HepG2 (cell line): Measurements from ENCODE around the gene MIA2. TPM values are rescaled to one million over a fixed set of nuclear protein-coding genes. Genes with fewer than 3 reads are reported as not detected.

Experiments used
- ATAC-seq: fragments of 200-7000 bp; cut with Tn5 transposase; 3 replicates; pipeline ENCODE4 v1.9.1; 2020; ENCODE audit warnings: mild to moderate bottlenecking, moderate library complexity
- BruUV-seq: library from RNA; stranded (reverse); fragments of 400-500 nt; replicated peaks from 2 replicates; lab custom pipeline; 2021; lab: Mats Ljungman, UMichigan
- CTCF ChIA-PET: fragments of 300-600 bp; formaldehyde crosslinking; extraction: SDS; loops from one replicate; lab custom pipeline; 2021; ENCODE audit warnings: low total read pairs, inconsistent platforms, low intra/inter-chr PET ratio; lab: Yijun Ruan, JAX
- POLR2A ChIA-PET: fragments of 350-600 bp; sonication (Branson Sonifier 250); formaldehyde crosslinking; loops from one replicate; lab custom pipeline; 2020; ENCODE audit warnings: antibody characterized with exemption, inconsistent platforms; lab: Yijun Ruan, JAX
- DNase-seq: peaks from one replicate; pipeline ENCODE4 v3.0.0-alpha.2; 2015; ENCODE audit warnings: low spot score
- FAIRE-seq: peaks from 3 replicates; lab custom pipeline; 2011; peaks lifted over from hg19 to GRCh38; lab: Jason Lieb, UNC
- H2AFZ ChIP-seq: one replicate; pipeline ENCODE4 v1.6.1; 2011; ENCODE audit warnings: low read length, inconsistent platforms
- H3K27ac ChIP-seq: fragments of 300-600 bp; 3 replicates; pipeline ENCODE4 v1.8.0; 2011; ENCODE audit warnings: mixed run types, mild to moderate bottlenecking, mixed read lengths, low read length, inconsistent platforms; ENCODE audit not compliant: insufficient read depth; ENCODE audit errors: extremely low read length
- H3K27me3 ChIP-seq, 2 experiments: fragments of 200-600 bp in 1 of 2; 2 replicates in 1 of 2; 3 replicates in 1 of 2; pipeline versions ENCODE4 v1.6.0 to v1.8.0; 2011; ENCODE audit warnings: low read length in 2 of 2, mild to moderate bottlenecking in 2 of 2, moderate library complexity in 2 of 2, inconsistent platforms in 1 of 2; ENCODE audit not compliant: insufficient read depth in 2 of 2, control insufficient read depth in 1 of 2
- H3K36me3 ChIP-seq, 2 experiments: fragments of 200-600 bp in 1 of 2; replicated peaks in 1 of 2; 2 replicates in 1 of 2; 3 replicates in 1 of 2; pipeline versions ENCODE4 v1.5.1 to v1.8.0; 2011; ENCODE audit warnings: low read length in 2 of 2, inconsistent platforms in 1 of 2; ENCODE audit not compliant: insufficient read depth in 2 of 2, control insufficient read depth in 1 of 2
- H3K4me1 ChIP-seq: 2 replicates; pipeline ENCODE4 v1.5.1; 2012; ENCODE audit warnings: low read length, inconsistent platforms; ENCODE audit not compliant: insufficient read depth
- H3K4me2 ChIP-seq: 2 replicates; pipeline ENCODE4 v1.6.0; 2011; ENCODE audit warnings: low read depth, low read length, inconsistent platforms
- H3K4me3 ChIP-seq, 3 experiments: fragments of 200-600 bp in 1 of 3; sonication (generic), shearing (Covaris generic) in 1 of 3; replicated peaks in 1 of 3; 2 replicates each; pipeline ENCODE4 v1.5.1; 2011 to 2016; ENCODE audit warnings: low read length in 3 of 3, inconsistent platforms in 2 of 3, low read depth in 2 of 3, mild to moderate bottlenecking in 2 of 3, control low read depth in 1 of 3, mixed read lengths in 1 of 3; ENCODE audit not compliant: insufficient read depth in 1 of 3
- H3K79me2 ChIP-seq: one replicate; pipeline ENCODE4 v1.6.1; 2011; ENCODE audit warnings: low read length, inconsistent platforms; ENCODE audit not compliant: insufficient read depth
- H3K9ac ChIP-seq: 2 replicates; pipeline ENCODE4 v1.6.0; 2011; ENCODE audit warnings: mild to moderate bottlenecking, low read depth, low read length, inconsistent platforms; ENCODE audit not compliant: insufficient read depth
- H3K9me3 ChIP-seq: 2 replicates; pipeline ENCODE4 v1.5.1; 2012; ENCODE audit warnings: mild to moderate bottlenecking, low read length
- H4K20me1 ChIP-seq: 2 replicates; pipeline ENCODE4 v1.6.0; 2011; ENCODE audit warnings: inconsistent platforms, mild to moderate bottlenecking, low read length, moderate library complexity; ENCODE audit not compliant: insufficient read depth
- CTCF ChIP-seq: sonication (generic); formaldehyde crosslinking; IDR thresholded peaks from 2 replicates; pipeline ENCODE4 v1.5.0; 2020; ENCODE audit warnings: mild to moderate bottlenecking, missing genetic modification reagents, moderate library complexity
- HIC2 ChIP-seq: sonication (generic); formaldehyde crosslinking; IDR thresholded peaks from 2 replicates; pipeline ENCODE4 v1.9.0; 2022; ENCODE audit warnings: low read depth, missing genetic modification reagents
- HOXA7 ChIP-seq: sonication (generic); formaldehyde crosslinking; IDR thresholded peaks from 2 replicates; pipeline ENCODE4 v1.8.1; 2022; ENCODE audit warnings: mild to moderate bottlenecking, missing genetic modification reagents, moderate library complexity
- TCF12 ChIP-seq, 2 experiments: fragments of 450-650 bp in 1 of 2; sonication (generic) in 1 of 2; formaldehyde crosslinking in 1 of 2; IDR thresholded peaks; 2 replicates each; pipeline versions ENCODE4 v1.6.1 to v1.8.0; 2017 to 2022; ENCODE audit warnings: antibody characterized with exemption in 1 of 2, mild to moderate bottlenecking in 1 of 2, missing genetic modification reagents in 1 of 2, moderate library complexity in 1 of 2
- THAP7 ChIP-seq: sonication (generic); formaldehyde crosslinking; IDR thresholded peaks from 2 replicates; pipeline ENCODE4 v1.8.1; 2023; ENCODE audit warnings: mild to moderate bottlenecking, missing genetic modification reagents
- ZNF33A ChIP-seq: sonication (generic); formaldehyde crosslinking; IDR thresholded peaks from 2 replicates; pipeline ENCODE4 v1.5.1; 2020; ENCODE audit warnings: missing genetic modification reagents, mild to moderate bottlenecking, moderate library complexity, borderline replicate concordance
- ZNF547 ChIP-seq: sonication (generic); formaldehyde crosslinking; IDR thresholded peaks from 2 replicates; pipeline ENCODE4 v1.5.1; 2020; ENCODE audit warnings: mild to moderate bottlenecking, missing genetic modification reagents
- ZNF780A ChIP-seq: sonication (generic); formaldehyde crosslinking; IDR thresholded peaks from 2 replicates; pipeline ENCODE4 v1.8.0; 2022; ENCODE audit warnings: mild to moderate bottlenecking, missing genetic modification reagents, moderate library complexity
- WGBS: methylation state at CpG from one replicate; pipeline ENCODE4 v1.1.6; 2017; ENCODE audit warnings: low lambda C conversion rate; 5-methylcytosine and 5-hydroxymethylcytosine counted together
- in situ Hi-C: cut with HindIII; loops from 2 replicates; pipeline ENCODE4 v1.10.0; 2017; ENCODE audit warnings: low pct_unique_long_range_greater_than_20kb; ENCODE audit not compliant: extremely low pct_ligation_motif_present
- intact Hi-C: fragments of 100-400 bp; cut with micrococcal nuclease; formaldehyde crosslinking; loops from one replicate; pipeline ENCODE4 v1.10.0; 2022; ENCODE audit not compliant: unreplicated experiment
- polyA plus RNA-seq, 8 experiments: library from polyadenylated mRNA; depleted of rRNA in 3 of 8; stranded (reverse) in 7 of 8; unstranded in 1 of 8; fragments of >200 nt; fragmentation: Illumina TruSeq in 4 of 8; extraction: Trizol in 4 of 8; gene quantifications; 2 replicates each; pipeline versions ENCODE4 v1.2.1 to v1.2.3, GENCODE V29; 2011 to 2016; ENCODE audit warnings: low read depth in 4 of 8, missing spikeins in 1 of 8, mixed read lengths in 1 of 8; ENCODE audit not compliant: insufficient read depth in 1 of 8
- total RNA-seq, 5 experiments: library from RNA; depleted of rRNA; stranded (reverse); fragments of >200 nt; fragmentation: Illumina TruSeq; extraction: Trizol; gene quantifications; 2 replicates each; pipeline ENCODE4 v1.2.3, GENCODE V29; 2016; ENCODE audit warnings: low read depth in 1 of 5

Gene MIA2
- total and polyA plus RNA-seq, 2 of the 13 experiments (the other 11 are each of a cell fraction or from before 2014, with no cell fraction given): 134 to 158 TPM

- Histone ChIP-seq H3K27ac (no peak overlapping the region), H3K27me3 (no peaks in the 10 kb centered on the region), H2AFZ (no peak overlapping the region), H3K79me2 (peaks cover 6% of the 10 kb centered on the region), H3K4me1 (no peaks in the 10 kb centered on the region), H4K20me1 (no peaks in the 10 kb centered on the region), H3K9ac (no peak overlapping the region), H3K36me3 (peaks cover 0 to under 1% of the 10 kb centered on the region in 2 experiments; a peak in 2 of 5 replicates), H3K4me3 (no peak overlapping the region), H3K9me3 (no peaks in the 10 kb centered on the region), H3K4me2 (no peak overlapping the region)
- intact Hi-C loops: no loop called here
- FAIRE-seq: no peak
- POLR2A ChIA-PET: no interaction called here
- BruUV-seq: no TSS peak
- TF ChIP-seq ZNF33A (CRISPR knock-in tag) (no peak), ZNF780A (CRISPR knock-in tag) (no peak), TCF12 (IDR thresholded peaks at IDR 0.05) (no peak), TCF12 (CRISPR knock-in tag; IDR thresholded peaks at IDR 0.05) (no peak), CTCF (CRISPR knock-in tag) (no peak), HIC2 (CRISPR knock-in tag) (no peak), HOXA7 (CRISPR knock-in tag) (no peak), ZNF547 (no peak), THAP7 (CRISPR knock-in tag) (no peak)
- CTCF ChIA-PET: no interaction called here
- ATAC-seq: peak; percentile 54
- in situ Hi-C loops: no loop called here
- no peak for DNase-seq
- WGBS: 91% methylated on average over 3 of the region's 3 CpGs
Measured at GRCh38 chr14:39406560-39406959, 172.8 kb downstream of the MIA2 start.
